Smooth muscle cell of the umbilical artery (primary cell): ENCODE measurements around the gene ZNF593. TPM values are rescaled to one million over a fixed set of nuclear protein-coding genes. Genes with fewer than 3 reads are reported as not detected.

ENCODE experiments used
- total RNA-seq: library from RNA; depleted of rRNA; stranded (reverse); fragments of >200 nt; gene quantifications from 2 replicates; pipeline ENCODE4 v1.2.3, GENCODE V29; 2014

ZNF593 gene
- 9.7 and 14.8 TPM in 2 replicates for total RNA-seq

DNA sequence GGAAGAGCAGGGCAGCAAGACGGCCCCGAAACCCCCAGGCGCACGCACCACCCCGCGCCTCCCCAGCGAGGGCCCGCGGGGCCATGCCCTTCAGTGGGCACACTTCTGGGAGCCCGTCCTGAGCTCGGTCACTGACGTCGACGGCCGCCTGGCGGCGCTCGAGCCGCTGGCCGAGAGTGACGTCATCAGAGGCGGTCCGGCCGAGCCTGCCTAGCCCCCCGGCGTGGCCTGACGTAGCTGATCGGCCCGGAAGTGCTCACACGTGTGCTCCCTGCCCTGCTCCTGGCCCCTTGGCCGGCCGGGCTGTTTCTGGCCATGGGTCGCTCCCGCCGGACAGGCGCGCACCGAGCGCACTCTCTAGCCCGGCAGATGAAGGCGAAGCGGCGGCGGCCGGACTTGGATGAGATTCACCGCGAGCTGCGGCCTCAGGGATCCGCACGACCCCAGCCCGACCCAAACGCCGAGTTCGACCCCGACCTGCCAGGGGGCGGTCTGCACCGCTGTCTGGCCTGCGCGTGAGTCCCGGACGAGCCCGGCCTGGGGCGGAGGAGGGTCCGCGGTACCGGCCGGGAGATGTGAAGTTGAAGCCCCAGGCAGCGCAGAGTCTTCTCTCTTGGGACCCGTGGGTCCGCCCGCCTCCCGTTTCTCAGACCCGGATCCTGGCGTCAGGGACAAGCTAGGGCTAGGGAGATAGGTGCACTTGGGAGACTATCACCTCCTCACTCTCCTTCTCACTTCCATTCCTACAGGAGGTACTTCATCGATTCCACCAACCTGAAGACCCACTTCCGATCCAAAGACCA, at the start of gene ZNF593:
TSS of gene ZNF593 (plus strand) at position 240 of the 803 bp plus-strand sequence. CDS start at position 316, 76 bp downstream.

DNA sequence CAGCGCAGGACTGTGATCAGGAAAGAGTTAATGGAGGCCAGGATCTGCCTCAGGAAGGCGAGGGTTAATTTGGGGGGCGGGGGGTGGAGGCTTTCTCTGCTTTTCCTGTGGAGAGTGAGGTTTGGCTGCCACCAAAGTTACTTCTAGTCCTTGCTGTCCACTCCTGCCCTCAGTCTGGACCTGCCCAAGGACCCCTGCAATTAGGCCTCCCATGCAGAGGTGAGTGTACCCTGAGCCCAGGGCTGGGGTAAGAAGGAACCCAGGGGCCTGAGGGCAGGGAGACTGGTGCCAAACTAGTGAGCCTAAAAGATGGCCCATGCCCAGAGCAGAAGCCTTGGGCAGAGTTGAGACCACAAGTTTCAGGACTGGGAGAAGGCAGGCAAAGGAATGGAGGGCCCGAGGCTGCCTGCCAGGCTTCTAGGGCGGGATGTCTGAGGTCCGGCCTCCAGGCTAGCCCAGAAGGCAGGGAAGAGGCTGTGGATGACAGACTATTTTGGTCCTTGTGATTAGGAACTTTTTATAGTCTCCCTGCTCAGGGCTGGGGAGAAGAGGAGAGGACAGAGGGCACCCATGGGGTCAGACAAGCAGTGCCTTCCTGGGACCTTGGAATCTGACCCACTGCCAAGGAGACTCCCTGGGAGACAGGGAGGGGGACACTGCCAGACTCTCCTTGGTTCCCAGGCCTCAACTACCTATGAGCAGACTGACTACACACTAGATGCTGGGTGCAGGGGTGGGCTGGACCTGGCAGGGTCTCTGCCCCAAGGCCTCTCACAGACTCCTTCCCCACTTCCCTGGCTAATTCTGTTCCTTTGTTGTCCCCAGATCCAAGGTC, 10.6 kb upstream of the ZNF593 start, which contains the start of gene FAM110D:
TSS of gene FAM110D (plus strand) at position 172 of the 835 bp plus-strand sequence. CDS start 2,213 bp downstream, outside the sequence.

DNA sequence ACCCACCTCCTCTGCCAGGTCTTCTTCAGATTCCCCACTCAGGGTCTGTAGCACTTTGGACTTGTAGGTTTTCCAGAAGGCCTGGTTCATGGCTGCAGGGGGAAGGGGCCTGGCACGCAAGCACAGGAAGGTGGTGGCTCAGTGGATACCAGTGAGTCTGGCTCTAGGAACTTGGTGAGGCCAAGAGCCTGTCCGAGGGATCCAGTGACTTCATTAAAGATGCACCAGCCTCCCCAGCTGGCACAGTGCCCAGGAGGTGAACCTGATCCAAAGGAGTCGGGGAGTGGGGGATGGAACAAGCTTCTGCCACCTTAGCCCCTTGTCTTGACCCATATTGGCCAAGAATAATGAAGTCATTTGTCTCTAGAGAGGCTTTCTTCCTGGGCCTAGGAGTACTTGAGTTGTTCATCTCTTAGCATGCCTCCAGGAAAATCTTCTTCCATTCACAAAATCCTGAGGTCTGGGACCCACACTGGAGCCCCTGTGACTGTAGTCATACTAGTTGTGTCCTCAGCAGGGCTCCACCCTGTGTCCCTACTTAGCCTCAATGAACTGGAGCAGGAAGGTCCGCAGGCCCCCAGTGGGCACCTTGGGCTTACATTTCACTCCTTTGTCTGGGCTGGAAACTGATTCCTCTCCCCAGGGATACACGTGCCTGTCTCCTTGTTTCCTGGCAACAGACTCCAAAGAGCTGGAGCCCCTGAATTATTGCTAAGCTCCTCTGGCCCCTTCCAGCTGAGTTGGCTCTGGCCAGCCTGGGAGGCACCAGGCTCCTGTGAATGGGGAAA, 1.1 kb upstream of the ZNF593 start, which contains the start of gene C1orf232:
TSS of gene C1orf232 (minus strand) at position 554 of the 788 bp plus-strand sequence. CDS start at position 90, 464 bp downstream.

DNA sequence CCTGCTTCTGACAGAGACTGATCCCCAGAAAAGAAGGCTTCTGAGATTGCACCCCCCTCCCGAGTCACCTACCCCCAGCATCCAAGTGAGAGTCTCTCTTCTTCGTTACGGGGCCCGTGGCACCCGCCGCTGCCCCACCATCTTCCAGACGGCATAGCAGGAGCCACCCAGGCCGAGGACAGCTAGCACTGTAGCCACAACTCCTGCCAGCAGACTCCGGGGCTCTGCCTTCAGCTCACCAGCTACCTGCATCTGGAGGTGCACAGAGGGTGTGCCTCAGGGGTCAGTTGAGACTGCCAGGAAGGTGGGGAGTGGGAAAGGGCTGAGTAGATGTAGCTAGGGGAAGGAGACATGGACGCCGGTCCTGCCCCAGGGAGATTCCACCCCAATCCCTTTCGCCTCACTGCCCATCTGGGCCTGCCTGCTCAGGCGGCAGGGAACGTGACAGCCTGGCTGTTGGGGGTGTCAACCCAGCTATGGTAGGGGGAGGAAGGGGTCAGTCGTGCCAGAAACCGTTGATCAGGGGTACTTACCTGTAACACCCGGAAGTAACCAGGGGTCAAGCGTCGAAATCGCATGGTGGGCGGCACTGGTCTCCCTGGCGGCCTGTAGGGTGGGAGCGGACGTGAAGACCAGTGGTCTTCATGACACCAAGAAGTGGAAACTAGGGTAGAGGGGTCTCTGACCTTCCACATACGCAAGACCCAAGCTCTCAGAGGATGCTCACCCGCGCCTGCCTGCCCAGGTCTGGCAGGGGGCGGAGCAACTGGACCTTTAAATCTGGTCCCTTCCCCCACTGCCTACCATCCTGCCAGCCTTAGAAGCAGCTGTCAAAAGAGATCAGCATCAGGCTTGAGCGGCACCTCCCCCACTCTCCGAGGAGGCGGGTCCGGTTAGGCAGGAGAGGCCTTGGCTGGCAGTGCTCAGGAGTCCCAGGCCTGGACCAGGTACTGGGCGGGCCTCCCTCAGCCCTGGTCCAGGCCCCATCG, 1.7 kb downstream of the ZNF593 start, which contains the start of gene ZNF593OS:
TSS of gene ZNF593OS (minus strand) at position 749 of the 989 bp plus-strand sequence. CDS start at position 578, 171 bp downstream.

DNA sequence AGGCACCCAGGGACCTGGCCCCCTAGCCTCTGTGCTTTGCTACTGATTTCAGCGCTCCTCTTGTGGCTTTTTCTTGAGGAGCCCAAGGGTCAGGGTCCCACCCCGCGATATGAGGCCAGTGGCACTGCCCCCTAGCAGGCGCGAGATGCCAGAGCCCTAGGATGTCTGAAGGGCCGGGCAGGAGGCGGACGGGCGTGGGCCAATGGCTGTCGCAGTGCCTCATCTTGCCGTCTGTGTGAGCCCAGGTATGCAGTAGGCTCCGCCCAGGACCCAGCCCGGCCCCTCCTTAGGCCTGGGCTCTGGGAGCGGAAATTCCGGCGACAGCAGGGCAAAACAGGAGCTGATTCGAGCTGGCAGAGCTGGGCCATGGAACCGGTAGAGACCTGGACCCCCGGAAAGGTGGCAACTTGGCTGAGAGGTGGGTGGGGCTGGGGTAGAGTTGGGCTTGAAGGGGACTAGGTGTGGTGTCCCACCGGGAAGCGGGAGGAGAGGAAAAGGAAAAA, 7.5 kb downstream of the ZNF593 start, which contains the start of gene CNKSR1:
TSS of gene CNKSR1 (plus strand) at position 310 of the 503 bp plus-strand sequence. CDS start at position 367, 57 bp downstream.

DNA sequence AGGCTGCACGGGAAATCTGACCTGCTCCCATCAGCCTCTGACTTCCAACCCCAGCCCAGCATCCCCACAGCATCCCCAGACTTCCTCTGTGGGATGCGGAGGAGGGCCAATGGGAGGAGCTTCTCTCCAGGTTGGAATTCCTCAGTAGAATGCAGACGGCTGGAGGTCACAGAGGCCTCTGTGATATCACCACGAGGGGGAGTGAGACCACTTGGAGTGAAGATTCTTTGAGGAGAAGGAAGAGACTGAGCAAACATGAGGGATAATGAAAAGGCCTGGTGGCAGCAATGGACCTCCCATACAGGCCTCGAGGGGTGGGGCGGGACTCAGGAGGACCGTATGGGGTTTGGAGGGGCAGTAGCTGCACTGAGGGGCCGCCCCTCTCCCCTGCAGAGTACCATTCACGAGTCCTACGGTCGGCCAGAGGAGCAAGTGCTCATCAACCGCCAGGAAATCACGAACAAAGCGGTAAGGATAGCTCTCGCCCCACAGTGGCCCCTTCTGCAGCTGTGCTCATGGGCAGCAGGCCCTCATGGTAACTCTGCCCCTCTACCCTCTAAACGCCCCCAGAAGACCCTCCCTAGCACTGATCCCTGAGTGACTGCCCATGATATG, 20.8 kb downstream of the ZNF593 start, which contains the start of gene CATSPER4:
TSS of gene CATSPER4 (plus strand) at position 230 of the 615 bp plus-strand sequence. CDS start at position 256, 26 bp downstream.

Other genes with a start within 250 kb of the ZNF593 start
- gene PAFAH2, start 171.8 kb upstream of the ZNF593 start, total RNA-seq: 8.3 and 11.7 TPM in 2 replicates
- gene EXTL1, start 148.1 kb upstream of the ZNF593 start, total RNA-seq: 0.30 and 1.4 TPM in 2 replicates
- not detected in 2 replicates for gene SLC30A2, start 123.8 kb upstream of the ZNF593 start, total RNA-seq
- gene TRIM63, start 102.3 kb upstream of the ZNF593 start, total RNA-seq: not detected in 2 replicates
- gene PDIK1L, start 58.1 kb upstream of the ZNF593 start, total RNA-seq: 3.6 and 4.8 TPM in 2 replicates
- not detected in 2 replicates for gene FAM110D, start 10.8 kb upstream of the ZNF593 start, total RNA-seq
- not detected in 2 replicates for gene C1orf232, start 945 bp upstream of the ZNF593 start, total RNA-seq
- not detected in 2 replicates for gene ZNF593OS, start 1.9 kb downstream of the ZNF593 start, total RNA-seq
- 0.30 and 0.74 TPM in 2 replicates for gene CNKSR1, start 7.6 kb downstream of the ZNF593 start, total RNA-seq
- gene CATSPER4, start 20.7 kb downstream of the ZNF593 start, total RNA-seq: not detected in 2 replicates
- 5.6 and 9.9 TPM in 2 replicates for gene CEP85, start 64.3 kb downstream of the ZNF593 start, total RNA-seq
- gene SH3BGRL3, start 110.2 kb downstream of the ZNF593 start, total RNA-seq: 20.5 and 55.5 TPM in 2 replicates
- 3.0 TPM in 2 replicates for gene UBXN11, start 136.7 kb downstream of the ZNF593 start, total RNA-seq
- gene CD52, start 148.1 kb downstream of the ZNF593 start, total RNA-seq: not detected in 2 replicates
- not detected in 2 replicates for gene CRYBG2, start 184.2 kb downstream of the ZNF593 start, total RNA-seq
- gene ZNF683, start 202.8 kb downstream of the ZNF593 start, total RNA-seq: not detected in 2 replicates
- gene LIN28A, start 240.9 kb downstream of the ZNF593 start, total RNA-seq: not detected in 2 replicates